ENCODE data around the gene RAPGEFL1. TPM values are rescaled to one million over a fixed set of nuclear protein-coding genes. Genes with fewer than 3 reads are reported as not detected.

Gene RAPGEFL1
- total and polyA plus RNA-seq, 8 donors, result 6.3 to 13.1 (median 7.9) TPM

DNA sequence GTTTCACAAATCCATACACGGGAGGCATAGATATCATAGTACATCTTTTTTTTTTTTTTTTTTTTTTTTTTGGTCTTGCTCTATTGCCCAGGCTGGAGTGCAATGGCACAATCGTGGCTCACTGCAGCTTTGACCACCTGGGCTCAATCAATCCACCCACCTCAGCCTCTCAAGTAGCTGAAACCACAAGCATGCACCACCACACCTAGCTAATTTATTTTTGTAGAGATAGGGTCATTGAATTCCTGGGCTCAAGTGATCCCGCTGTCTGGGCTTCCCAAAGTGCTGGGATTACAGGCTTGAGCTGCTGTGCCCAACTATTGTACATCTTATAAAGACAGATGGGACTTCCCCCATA lies 3.5 kb upstream of the RAPGEFL1 start:
- peaks cover 0 to 15% of the 10 kb centered on the region in 2 donors for H3K27me3 ChIP-seq
- H3K27ac ChIP-seq, result no peak overlapping the region
- peaks cover 14 to 23% of the 10 kb centered on the region in 2 donors for H3K4me1 ChIP-seq
- H3K9me3 ChIP-seq, result no peaks in the 10 kb centered on the region
- no peak for ATAC-seq
- peaks cover 0 to 63% of the 10 kb centered on the region in 2 donors for H3K36me3 ChIP-seq
- TF ChIP-seq, protein P1, sequence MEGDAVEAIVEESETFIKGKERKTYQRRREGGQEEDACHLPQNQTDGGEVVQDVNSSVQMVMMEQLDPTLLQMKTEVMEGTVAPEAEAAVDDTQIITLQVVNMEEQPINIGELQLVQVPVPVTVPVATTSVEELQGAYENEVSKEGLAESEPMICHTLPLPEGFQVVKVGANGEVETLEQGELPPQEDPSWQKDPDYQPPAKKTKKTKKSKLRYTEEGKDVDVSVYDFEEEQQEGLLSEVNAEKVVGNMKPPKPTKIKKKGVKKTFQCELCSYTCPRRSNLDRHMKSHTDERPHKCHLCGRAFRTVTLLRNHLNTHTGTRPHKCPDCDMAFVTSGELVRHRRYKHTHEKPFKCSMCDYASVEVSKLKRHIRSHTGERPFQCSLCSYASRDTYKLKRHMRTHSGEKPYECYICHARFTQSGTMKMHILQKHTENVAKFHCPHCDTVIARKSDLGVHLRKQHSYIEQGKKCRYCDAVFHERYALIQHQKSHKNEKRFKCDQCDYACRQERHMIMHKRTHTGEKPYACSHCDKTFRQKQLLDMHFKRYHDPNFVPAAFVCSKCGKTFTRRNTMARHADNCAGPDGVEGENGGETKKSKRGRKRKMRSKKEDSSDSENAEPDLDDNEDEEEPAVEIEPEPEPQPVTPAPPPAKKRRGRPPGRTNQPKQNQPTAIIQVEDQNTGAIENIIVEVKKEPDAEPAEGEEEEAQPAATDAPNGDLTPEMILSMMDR (IDR thresholded peaks at IDR 0.05), result no peak
- DNase-seq, result peak in 1 of 4 donors; percentile 24
- no peak overlapping the region for H3K4me3 ChIP-seq
- intact Hi-C loops (cut with DNase I), result loop anchor here in 1 of 2 donors (10.0 kb wide), 2 partner anchors 59 to 149 kb away; no protein-coding TSS in a partner anchor

DNA sequence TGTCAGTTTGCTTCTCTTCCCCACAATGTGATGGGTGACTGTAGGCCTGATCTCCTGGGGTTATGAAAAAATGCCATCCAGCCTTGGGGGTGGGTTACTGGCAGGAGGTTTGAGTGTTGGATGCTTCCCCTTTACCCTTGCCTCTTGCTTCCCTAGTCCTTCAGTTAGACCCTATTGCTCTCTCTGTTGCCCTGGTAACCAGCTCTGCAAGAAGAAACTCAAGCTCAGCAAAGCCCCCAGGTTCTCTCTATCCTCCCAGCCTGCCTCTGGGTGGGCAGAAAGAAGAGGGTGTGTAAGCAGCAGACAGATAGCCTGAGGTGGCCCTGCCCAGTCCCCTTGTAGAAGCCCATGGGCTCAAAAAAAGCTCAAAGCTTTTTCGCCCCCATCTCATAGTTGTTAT lies 2.8 kb upstream of the RAPGEFL1 start:
- DNase-seq (no peak), ATAC-seq (no peak)
- Histone ChIP-seq H3K4me1 (peaks cover 14 to 23% of the 10 kb centered on the region in 2 donors), H3K9me3 (no peaks in the 10 kb centered on the region), H3K27me3 (peaks cover 0 to 15% of the 10 kb centered on the region in 2 donors), H3K4me3 (no peak overlapping the region), H3K27ac (no peak overlapping the region), H3K36me3 (peaks cover 0 to 55% of the 10 kb centered on the region in 2 donors)
- intact Hi-C loops (cut with DNase I), result loop anchor here in 1 of 2 donors (10.0 kb wide), 2 partner anchors 60 to 150 kb away; no protein-coding TSS in a partner anchor
- TF ChIP-seq, protein P1 (IDR thresholded peaks at IDR 0.05), result no peak

DNA sequence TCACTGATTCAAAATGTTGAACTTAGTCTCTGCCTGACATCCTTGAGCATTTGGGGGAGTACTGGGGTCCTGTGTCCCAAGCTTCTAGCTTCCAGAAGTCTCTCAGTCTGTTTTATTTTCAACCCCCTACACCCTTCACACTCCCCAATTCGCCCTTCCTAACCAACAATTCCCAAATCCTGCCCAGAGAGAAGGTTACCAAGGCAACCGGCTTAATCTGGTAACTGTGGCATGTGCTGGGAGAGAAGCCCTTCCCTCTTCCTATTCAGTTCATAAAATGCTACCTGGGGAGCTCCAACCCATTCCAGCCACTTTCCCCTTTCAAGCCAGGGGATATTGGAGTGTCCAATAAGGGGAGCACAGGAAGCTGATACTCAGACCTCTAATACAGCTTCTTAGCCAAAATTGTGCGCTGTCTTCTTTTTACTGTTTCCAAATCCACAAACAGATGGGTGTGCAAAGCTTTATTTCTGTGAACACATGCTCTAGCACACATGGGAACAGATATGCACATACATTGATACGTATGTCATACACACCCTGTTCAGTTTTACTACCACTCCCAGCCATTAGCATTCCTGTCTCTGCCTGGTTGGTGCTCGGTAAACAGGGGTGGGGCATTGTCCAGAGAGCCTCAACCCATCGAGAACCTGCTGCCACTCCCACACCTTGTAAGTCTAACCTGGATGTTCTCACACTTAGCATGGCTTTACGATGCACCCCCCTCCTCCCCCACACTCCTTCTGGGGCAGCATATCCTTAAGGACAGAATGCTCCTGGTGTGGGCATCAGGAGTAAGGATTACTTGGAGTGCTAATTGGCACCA lies 1.1 kb upstream of the RAPGEFL1 start:
- H3K4me3 ChIP-seq, result no peak overlapping the region
- no peak overlapping the region for H3K27ac ChIP-seq
- peak in 1 of 4 donors; percentile 64 for DNase-seq
- H3K27me3 ChIP-seq, result peaks cover 0 to 15% of the 10 kb centered on the region in 2 donors
- H3K36me3 ChIP-seq, result peaks cover 0 to 39% of the 10 kb centered on the region in 2 donors
- peak; percentile 73 for ATAC-seq
- no peaks in the 10 kb centered on the region for H3K9me3 ChIP-seq
- H3K4me1 ChIP-seq, result peaks cover 14 to 23% of the 10 kb centered on the region in 2 donors
- intact Hi-C loops (cut with DNase I), result loop anchor here in 1 of 2 donors (10.0 kb wide), 2 partner anchors 61 to 151 kb away; no protein-coding TSS in a partner anchor
- TF ChIP-seq, protein P1 (IDR thresholded peaks at IDR 0.05), result no peak

DNA sequence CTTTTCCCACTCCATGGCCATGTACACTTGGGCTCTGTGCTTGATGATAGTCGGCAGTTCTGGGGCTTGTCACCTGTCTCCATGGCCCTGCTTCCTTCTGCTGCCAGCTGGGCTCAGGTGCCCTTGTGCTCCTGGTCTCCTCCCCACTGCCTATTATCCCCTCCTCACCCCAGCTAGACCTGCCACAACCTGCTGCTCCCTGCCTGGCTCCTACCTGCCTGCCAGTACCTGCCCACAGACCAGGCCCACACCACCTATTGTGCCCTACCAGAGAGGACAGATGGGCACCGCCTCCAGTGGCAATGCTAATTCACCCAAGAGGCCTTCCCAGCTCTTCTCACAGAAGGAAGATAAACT lies 538 bp upstream of the RAPGEFL1 start:
- Histone ChIP-seq H3K9me3 (no peaks in the 10 kb centered on the region), H3K4me3 (peak overlapping the region; percentile 39 to 41), H3K36me3 (peaks cover 0 to 39% of the 10 kb centered on the region in 2 donors), H3K4me1 (peaks cover 14 to 23% of the 10 kb centered on the region in 2 donors), H3K27me3 (peaks cover 0 to 15% of the 10 kb centered on the region in 2 donors), H3K27ac (peak overlapping the region in 1 of 2 donors; percentile 33)
- TF ChIP-seq, protein P1 (IDR thresholded peaks at IDR 0.05), result no peak
- no peak for DNase-seq
- peak; percentile 49 for ATAC-seq
- intact Hi-C loops (cut with DNase I), result loop anchor here in 1 of 2 donors (10.0 kb wide), 2 partner anchors 62 to 152 kb away; no protein-coding TSS in a partner anchor

DNA sequence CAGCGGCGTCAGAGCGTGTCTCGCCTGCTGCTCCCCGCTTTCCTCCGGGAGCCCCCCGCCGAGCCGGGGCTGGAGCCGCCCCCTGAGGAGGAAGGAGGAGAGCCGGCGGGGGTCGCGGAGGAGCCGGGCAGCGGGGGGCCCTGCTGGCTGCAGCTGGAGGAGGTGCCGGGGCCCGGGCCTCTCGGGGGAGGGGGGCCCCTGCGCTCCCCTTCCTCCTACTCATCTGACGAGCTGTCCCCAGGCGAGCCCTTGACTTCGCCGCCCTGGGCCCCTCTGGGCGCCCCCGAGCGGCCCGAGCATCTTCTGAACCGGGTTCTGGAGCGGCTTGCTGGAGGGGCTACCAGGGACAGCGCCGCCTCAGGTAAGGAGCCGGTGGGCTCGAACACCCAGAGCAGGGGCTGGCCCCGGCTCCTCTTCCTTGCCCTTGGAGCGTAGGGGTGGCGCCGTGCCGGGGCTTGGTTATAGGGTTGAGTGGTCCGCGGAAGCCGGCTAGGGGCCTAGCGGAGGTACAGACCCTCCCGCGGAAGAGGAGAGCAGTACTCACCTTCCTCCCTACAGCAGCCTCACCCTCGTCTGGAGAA lies 841 bp downstream of the RAPGEFL1 start:
- ATAC-seq, result no peak
- Histone ChIP-seq H3K27ac (no peak overlapping the region), H3K36me3 (peaks cover 0 to 29% of the 10 kb centered on the region in 2 donors), H3K4me1 (peaks cover 14 to 23% of the 10 kb centered on the region in 2 donors), H3K4me3 (peak overlapping the region; percentile 39 to 41), H3K9me3 (no peaks in the 10 kb centered on the region), H3K27me3 (peaks cover 0 to 15% of the 10 kb centered on the region in 2 donors)
- intact Hi-C loops (cut with DNase I), result loop anchor here in 1 of 2 donors (10.0 kb wide), 2 partner anchors 63 to 153 kb away; no protein-coding TSS in a partner anchor
- DNase-seq, result no peak
- TF ChIP-seq, protein P1 (IDR thresholded peaks at IDR 0.05), result no peak
